Suprapubic skin (tissue), 4 donors: ENCODE data around the gene KRTAP4-3. TPM values are rescaled to one million over a fixed set of nuclear protein-coding genes. Genes with fewer than 3 reads are reported as not detected.
"Not testable (repeated sequence)": the region's sequence is repeated elsewhere in the genome, so short reads cannot be mapped to it uniquely, and the experiment has no call there.

Experiments
- DNase-seq, 2 donors: peaks; one replicate each; pipeline ENCODE4 v3.0.0-alpha.2; 2019; ENCODE audit warnings: low spot score in 2 of 2
- H3K27ac ChIP-seq: fragments of 200-600 bp; sonication (generic); one replicate; pipeline ENCODE4 v1.5.1; 2019
- H3K27me3 ChIP-seq: fragments of 200-600 bp; sonication (generic); one replicate; pipeline ENCODE4 v1.5.1; 2019
- H3K36me3 ChIP-seq: fragments of 200-600 bp; sonication (generic); one replicate; pipeline ENCODE4 v1.5.1; 2019
- H3K4me1 ChIP-seq: fragments of 200-600 bp; sonication (generic); one replicate; pipeline ENCODE4 v1.5.1; 2019
- H3K4me3 ChIP-seq: fragments of 200-600 bp; sonication (generic); one replicate; pipeline ENCODE4 v1.5.1; 2019; ENCODE audit warnings: mild to moderate bottlenecking
- H3K9me3 ChIP-seq: fragments of 200-600 bp; sonication (generic); one replicate; pipeline ENCODE4 v1.5.1; 2019
- EP300 ChIP-seq: sonication (generic); formaldehyde crosslinking; IDR thresholded peaks from one replicate; pipeline ENCODE4 v1.6.1; 2017; ENCODE audit warnings: antibody characterized with exemption
- POLR2A ChIP-seq, 2 donors: fragments of 450-650 bp; IDR thresholded peaks; one replicate each; pipeline ENCODE4 v1.6.1; 2017; ENCODE audit warnings: antibody characterized with exemption in 2 of 2, mild to moderate bottlenecking in 2 of 2, moderate library complexity in 2 of 2
- POLR2AphosphoS5 ChIP-seq, 3 donors: sonication (generic); formaldehyde crosslinking; IDR thresholded peaks; one replicate each; pipeline ENCODE4 v1.6.1; 2017; ENCODE audit warnings: antibody characterized with exemption in 3 of 3
- WGBS: methylation state at CpG from one replicate; pipeline ENCODE4 v1.1.5; 2018; 5-methylcytosine and 5-hydroxymethylcytosine counted together
- total RNA-seq, 4 donors: library from RNA; depleted of rRNA; stranded (reverse); fragments of >200 nt; gene quantifications; one replicate each; pipeline ENCODE4 v1.1.0, GENCODE V29; 2016
- TF ChIP-seq, protein P1 (sequence below), 2 donors: fragments of 200-600 bp in 1 of 2; fragments of 450-650 bp in 1 of 2; sonication (generic) in 1 of 2; IDR thresholded peaks; one replicate each; pipeline ENCODE4 v1.5.1; 2016 to 2019; ENCODE audit warnings: antibody characterized with exemption in 2 of 2, mild to moderate bottlenecking in 1 of 2, moderate library complexity in 1 of 2

The KRTAP4-3 gene
- total RNA-seq, 4 donors from 2014 or later = 9.0 to 35.4 (median 16.4) TPM; not detected in 1

- H3K4me3 ChIP-seq = no peak overlapping the region
- H3K27me3 ChIP-seq = peaks cover 4% of the 10 kb centered on the region
- H3K9me3 ChIP-seq = peaks cover 11% of the 10 kb centered on the region
- H3K4me1 ChIP-seq = no peaks in the 10 kb centered on the region
- no peaks in the 10 kb centered on the region for H3K36me3 ChIP-seq
- TF ChIP-seq POLR2A (IDR thresholded peaks at IDR 0.05) (no peak), POLR2AphosphoS5 (IDR thresholded peaks at IDR 0.05) (no peak), EP300 (no peak)
- TF ChIP-seq, protein P1, sequence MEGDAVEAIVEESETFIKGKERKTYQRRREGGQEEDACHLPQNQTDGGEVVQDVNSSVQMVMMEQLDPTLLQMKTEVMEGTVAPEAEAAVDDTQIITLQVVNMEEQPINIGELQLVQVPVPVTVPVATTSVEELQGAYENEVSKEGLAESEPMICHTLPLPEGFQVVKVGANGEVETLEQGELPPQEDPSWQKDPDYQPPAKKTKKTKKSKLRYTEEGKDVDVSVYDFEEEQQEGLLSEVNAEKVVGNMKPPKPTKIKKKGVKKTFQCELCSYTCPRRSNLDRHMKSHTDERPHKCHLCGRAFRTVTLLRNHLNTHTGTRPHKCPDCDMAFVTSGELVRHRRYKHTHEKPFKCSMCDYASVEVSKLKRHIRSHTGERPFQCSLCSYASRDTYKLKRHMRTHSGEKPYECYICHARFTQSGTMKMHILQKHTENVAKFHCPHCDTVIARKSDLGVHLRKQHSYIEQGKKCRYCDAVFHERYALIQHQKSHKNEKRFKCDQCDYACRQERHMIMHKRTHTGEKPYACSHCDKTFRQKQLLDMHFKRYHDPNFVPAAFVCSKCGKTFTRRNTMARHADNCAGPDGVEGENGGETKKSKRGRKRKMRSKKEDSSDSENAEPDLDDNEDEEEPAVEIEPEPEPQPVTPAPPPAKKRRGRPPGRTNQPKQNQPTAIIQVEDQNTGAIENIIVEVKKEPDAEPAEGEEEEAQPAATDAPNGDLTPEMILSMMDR (IDR thresholded peaks at IDR 0.05) = no peak
- no peak overlapping the region for H3K27ac ChIP-seq
- no peak for DNase-seq
- WGBS = 91% methylated on average over 1 of the region's 1 CpG
Measured at GRCh38 chr17:41144846-41145245, 23.2 kb downstream of the KRTAP4-3 start.

DNA sequence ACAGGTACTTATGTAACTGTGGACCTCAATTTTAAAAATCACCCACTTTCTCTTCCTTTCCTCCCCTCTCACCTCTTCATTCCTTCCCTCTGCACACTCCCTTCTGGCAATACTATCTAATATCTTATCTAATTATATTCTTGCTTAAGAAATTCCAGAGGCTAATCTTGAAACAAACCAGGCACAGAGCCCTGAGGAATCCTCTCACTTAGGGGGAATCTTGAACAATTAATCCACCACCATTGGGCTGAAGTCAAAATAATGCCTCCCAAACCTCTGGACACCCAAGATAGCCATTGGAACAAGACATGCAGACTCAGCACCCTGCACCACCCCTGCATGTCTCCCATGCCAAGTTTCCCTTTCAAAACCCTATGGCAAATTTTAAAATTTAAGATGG, 26.7 kb downstream of the KRTAP4-3 start:
- TF ChIP-seq POLR2AphosphoS5 (IDR thresholded peaks at IDR 0.05) (no peak), EP300 (no peak), POLR2A (IDR thresholded peaks at IDR 0.05) (no peak)
- TF ChIP-seq, protein P1 (IDR thresholded peaks at IDR 0.05) = no peak
- Histone ChIP-seq H3K36me3 (no peaks in the 10 kb centered on the region), H3K27ac (no peak overlapping the region), H3K4me1 (no peaks in the 10 kb centered on the region), H3K9me3 (peaks cover 14% of the 10 kb centered on the region), H3K4me3 (no peak overlapping the region), H3K27me3 (peaks cover 6% of the 10 kb centered on the region)
- no peak for DNase-seq

- peaks cover 14% of the 10 kb centered on the region for H3K9me3 ChIP-seq
- TF ChIP-seq POLR2AphosphoS5 (IDR thresholded peaks at IDR 0.05) = no peak
- TF ChIP-seq EP300 = no peak
- no peak for TF ChIP-seq POLR2A (IDR thresholded peaks at IDR 0.05)
- TF ChIP-seq, protein P1 (IDR thresholded peaks at IDR 0.05) = no peak
- no peak for DNase-seq
- H3K4me1 ChIP-seq = no peaks in the 10 kb centered on the region
- WGBS = 82% methylated on average over 6 of the region's 6 CpGs
- H3K27me3 ChIP-seq = peaks cover 6% of the 10 kb centered on the region
- no peaks in the 10 kb centered on the region for H3K36me3 ChIP-seq
- no peak within 1 kb of the TSS for H3K4me3 ChIP-seq
- H3K27ac ChIP-seq = no peak within 1 kb of the TSS
Measured at GRCh38 chr17:41140360-41141131, 27.5 kb downstream of the KRTAP4-3 start, which contains the start of gene KRTAP4-6. Gene KRTAP4-6 (minus strand): TSS chr17:41140544. CDS start chr17:41140487, 57 bp downstream.

- H3K36me3 ChIP-seq = not testable (repeated sequence)
Measured at GRCh38 chr17:41139865-41140264, 28.2 kb downstream of the KRTAP4-3 start.

DNA sequence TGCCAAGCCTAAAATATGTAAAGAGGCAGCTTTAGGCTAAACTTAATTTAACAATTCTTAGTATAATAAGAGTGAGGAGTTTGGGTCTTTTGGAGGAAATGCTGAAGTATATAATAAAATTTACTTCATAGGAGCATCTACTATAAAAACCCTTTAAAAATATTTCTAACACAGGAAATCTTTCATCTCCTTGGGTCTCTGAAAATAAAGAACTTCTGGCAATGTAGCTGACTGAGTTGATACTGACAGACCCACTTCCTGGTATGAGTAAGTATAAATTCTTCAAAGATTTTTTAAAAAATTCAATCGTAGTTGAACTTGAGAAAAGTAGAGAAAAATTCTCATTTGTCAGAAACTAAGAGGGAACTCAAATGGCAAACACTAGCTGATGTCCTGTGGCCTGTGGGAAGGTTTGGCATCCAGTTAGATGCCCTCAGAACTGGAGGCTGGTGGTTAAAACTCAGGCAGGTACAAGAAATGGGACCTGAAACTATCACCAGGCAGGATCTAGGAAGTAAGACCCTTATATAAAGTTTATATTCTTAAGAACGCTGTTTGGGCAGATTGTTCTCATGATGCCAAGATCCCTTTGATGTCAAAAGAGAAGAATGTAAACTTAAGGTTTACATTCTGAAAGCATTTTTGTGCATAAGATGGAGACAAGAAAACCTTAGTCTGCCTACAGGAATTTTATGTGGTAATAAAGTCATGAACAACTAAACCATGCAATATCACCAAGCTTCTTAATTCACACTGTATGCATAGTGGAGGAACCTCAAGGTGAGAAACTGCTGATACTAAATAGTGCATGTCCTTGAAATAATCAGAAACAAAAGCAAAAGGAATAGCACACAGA, 33.9 kb downstream of the KRTAP4-3 start:
- no peak for TF ChIP-seq POLR2A (IDR thresholded peaks at IDR 0.05)
- TF ChIP-seq, protein P1 (IDR thresholded peaks at IDR 0.05) = no peak
- no peak for TF ChIP-seq POLR2AphosphoS5 (IDR thresholded peaks at IDR 0.05)
- TF ChIP-seq EP300 = no peak
- WGBS = 63% methylated on average over 2 of the region's 2 CpGs
- H3K9me3 ChIP-seq = no peaks in the 10 kb centered on the region
- no peaks in the 10 kb centered on the region for H3K27me3 ChIP-seq
- no peak overlapping the region for H3K27ac ChIP-seq
- H3K4me1 ChIP-seq = no peaks in the 10 kb centered on the region
- no peak overlapping the region for H3K4me3 ChIP-seq
- no peak for DNase-seq
- no peaks in the 10 kb centered on the region for H3K36me3 ChIP-seq

More at GRCh38 chr17:41139865-41140264, 28.2 kb downstream of the KRTAP4-3 start:
- not testable (repeated sequence) for H3K27me3 ChIP-seq, H3K4me1 ChIP-seq, H3K4me3 ChIP-seq, DNase-seq, H3K27ac ChIP-seq
- 87% methylated on average over 11 of the region's 12 CpGs for WGBS
- H3K9me3 ChIP-seq = peaks cover 14% of the 10 kb centered on the region
